Stimulated activated CD4-positive, alpha-beta T cell treated with anti-CD3 and anti-CD28 coated beads, TNF-alpha, amount 100 ng/mL, for 1 hour (primary cell): ENCODE results near the gene TUBA8.
"Not testable (repeated sequence)": the region's sequence is repeated elsewhere in the genome, so short reads cannot be mapped to it uniquely, and the experiment has no call there.

ENCODE experiments used
- DNase-seq, 3 donors: peaks; one replicate each; pipeline ENCODE4 v3.0.0-alpha.2; 2020; ENCODE audit warnings: low read depth in 3 of 3, low spot score in 1 of 3

TUBA8 gene

DNA sequence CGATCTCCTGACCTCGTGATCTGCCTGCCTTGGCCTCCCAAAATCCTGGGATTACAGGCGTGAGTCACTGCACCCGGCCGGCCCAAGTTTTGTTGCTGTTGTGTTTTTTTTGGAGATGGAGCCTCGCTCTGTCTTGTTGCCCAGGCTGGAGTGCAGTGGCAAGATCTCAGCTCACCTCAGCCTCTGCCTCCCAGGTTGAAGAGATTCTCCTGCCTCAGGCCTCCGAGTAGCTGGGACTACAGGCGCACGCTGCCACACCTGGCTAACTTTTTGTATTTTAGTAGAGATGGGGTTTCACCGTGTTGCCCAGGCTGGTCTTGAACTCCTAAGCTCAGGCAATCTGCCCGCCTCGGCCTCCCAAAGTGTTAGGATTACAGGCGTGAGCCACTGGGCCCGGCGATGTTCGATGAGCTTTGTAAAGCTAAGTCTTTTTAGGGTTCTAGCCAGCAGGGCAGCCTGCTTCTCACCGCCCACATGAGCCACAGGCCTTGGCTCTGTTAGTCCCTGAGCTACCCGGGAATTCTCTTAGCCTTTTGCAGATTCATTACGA, 12.9 kb downstream of the TUBA8 start:
- DNase-seq, result not testable (repeated sequence)

DNA sequence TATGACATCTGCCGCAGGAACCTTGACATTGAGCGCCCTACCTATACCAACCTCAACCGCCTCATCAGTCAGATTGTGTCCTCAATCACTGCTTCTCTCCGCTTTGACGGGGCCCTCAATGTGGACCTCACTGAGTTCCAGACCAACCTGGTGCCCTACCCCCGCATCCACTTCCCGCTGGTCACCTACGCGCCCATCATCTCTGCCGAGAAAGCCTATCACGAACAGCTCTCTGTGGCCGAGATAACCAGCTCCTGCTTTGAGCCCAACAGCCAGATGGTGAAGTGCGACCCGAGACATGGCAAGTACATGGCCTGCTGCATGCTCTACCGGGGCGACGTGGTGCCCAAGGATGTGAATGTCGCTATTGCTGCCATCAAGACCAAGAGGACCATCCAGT, 16.0 kb downstream of the TUBA8 start:
- no peak for DNase-seq

DNA sequence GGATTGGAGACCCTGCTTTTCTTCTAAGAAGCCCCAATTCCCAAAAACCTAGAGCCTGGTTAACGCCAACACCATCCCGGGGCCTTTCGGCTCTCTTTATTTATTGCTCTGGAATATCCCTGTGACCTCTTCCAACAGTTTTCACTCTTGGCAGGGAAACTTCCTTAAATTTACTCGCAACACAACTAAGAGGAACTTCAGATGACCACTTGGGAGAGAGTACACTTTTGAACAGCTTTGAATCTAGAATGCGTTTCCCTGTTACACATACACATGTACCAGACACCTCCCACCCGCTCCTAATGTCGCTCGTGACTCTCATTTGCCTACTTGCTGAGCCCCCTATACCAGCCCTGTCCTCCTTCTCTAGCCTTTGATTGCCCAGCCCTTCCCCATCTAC, 19.4 kb downstream of the TUBA8 start:
- no peak for DNase-seq

DNA sequence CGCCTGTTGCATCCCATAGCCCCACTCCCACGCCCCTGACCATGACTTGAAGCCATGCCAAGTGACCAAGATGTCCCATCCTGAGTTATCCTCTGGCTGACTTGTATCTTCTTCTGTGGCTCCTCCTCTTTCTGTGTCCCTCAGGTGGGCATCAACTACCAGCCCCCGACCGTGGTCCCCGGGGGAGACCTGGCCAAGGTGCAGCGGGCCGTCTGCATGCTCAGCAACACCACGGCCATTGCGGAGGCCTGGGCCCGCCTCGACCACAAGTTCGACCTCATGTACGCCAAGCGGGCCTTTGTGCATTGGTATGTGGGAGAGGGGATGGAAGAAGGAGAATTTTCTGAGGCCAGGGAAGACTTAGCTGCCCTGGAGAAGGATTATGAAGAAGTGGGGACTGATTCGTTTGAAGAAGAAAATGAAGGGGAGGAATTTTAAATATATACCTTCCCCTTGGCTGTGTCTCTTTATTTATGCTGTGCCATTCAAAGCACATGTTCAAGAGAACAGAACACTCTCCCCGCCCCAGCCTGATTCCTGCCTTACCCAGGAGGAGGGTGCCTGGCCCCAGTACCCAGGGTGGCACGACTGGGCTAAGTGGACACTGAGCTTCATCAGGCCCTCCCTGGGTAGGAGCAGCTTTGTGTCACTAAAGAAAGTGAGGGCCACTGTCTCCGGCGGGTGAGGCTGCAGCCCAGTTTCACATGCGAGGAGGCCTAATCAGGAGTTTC, 20.3 kb downstream of the TUBA8 start:
- DNase-seq, result no peak

DNA sequence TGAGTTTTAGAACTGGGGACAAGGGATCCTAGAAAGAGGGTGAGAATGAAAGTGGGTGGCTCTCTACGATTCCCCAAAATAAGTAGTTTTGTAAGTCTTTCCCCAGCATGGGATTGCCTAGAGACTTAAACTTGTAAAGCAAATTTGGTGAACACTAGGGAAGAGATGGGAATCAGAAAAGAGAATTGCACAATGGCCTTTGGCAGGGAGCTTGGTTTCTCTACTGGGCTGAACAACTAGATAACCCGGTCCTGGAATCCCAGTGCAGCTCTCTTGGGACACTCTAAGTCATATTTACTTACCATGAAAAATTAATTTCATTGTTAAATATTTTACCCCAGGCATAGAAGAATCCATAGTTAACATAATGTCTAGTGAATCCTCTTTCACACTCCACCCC, 22.8 kb downstream of the TUBA8 start:
- no peak for DNase-seq

DNA sequence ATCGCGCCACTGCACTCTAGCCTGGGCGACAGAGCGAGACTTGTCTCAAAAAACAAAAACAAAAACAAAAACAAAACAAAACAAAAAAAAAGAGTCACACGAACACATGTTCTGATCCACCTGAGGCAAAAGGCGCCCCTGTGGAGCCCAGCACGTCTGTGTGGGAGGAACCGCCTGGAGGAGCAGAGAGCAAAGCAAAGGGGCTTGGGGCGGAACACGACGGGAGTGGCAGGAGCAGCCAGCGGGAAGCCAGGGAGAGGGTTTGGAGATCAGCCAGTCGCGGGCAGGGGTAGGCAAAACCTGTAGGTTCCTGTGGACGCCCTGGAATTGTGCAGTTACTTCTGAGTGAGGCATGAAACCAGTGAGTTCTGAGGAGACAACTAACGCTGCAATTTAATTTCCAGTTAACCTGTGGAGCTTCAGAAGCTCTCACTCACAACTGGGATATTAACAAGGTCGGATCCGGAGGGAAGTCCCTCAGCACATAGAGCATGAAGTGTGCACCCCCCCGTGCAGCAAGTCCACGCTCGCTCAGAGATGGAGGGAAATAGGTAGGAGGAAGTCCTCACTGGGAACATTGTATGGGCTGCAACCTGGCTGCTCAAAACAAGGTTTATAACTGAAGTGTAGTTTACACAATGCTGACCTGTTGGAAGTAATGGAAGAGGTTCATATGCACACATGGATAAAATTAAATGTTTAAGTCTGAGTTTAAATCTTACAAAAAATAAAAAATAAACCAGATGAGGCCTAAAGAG, 26.1 kb downstream of the TUBA8 start:
- DNase-seq, result no peak

DNA sequence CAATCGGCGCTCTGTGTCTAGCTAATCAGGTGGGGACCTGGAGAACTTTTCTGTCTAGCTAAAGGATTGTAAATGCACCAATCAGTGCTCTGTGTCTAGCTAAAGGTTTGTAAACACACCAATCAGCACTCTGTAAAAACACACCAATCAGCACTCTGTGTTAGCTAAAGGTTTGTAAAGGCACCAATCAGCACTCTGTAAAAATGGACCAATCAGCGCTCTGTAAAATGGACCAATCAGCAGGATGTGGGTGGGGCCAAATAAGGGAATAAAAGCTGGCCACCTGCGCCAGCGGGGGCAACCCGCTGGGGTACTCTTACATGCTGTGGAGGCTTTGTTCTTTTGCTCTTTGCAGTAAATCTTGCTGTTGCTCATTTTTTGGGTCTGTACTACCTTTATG, 30.4 kb downstream of the TUBA8 start:
- not testable (repeated sequence) for DNase-seq

DNA sequence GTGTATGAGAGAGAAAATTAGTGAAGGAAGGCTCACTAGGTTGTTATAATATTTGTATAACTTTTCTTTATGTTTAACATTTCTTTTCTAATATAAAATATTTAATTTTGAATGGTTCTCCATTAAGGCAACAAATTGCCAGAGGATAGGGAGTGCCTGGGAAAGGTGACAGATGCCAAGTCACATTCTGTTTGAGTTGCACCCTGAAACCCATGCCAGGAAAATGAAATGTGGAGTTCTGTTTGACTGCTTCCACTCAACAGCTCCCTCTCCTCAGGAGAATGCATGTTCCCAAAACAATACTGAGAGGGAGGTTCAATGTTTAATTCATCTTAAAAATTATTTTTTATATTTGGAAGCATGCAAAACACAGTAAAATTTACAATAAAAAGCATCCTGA, 33.5 kb downstream of the TUBA8 start:
- DNase-seq, result no peak

DNA sequence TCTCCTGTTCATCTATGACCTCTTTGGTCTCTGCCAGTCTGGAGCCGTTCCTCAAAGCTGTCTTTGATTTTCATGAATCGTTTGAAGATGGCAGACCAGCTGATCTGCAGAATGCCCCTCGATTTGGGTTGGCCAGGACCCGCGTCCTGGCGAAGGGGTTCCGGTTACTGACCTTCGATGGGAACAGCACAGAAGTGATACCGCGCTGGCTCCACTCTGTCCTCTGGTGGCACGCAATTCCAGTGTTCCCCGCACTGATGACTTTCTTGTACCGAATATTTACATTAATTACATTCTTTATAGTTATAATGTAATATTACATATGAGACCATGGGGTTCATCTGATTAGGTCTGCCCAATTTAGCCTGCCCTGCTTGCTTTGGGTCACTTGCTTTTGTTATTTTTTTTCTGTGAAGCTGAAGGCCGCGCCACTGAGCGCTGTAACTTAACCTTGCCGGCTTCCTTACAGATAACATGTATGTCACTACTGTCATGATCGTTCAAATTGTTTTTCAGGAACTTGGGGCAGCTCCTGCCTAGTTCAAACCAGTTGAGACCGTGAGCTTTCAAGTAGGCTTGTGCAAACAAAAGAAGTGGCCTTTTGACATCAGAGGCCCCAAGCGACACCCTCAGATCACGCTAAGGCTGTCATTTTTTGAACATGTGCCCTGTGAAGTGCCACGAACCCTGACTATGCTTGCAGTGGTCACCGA, 35.2 kb downstream of the TUBA8 start:
- DNase-seq, result no peak

DNA sequence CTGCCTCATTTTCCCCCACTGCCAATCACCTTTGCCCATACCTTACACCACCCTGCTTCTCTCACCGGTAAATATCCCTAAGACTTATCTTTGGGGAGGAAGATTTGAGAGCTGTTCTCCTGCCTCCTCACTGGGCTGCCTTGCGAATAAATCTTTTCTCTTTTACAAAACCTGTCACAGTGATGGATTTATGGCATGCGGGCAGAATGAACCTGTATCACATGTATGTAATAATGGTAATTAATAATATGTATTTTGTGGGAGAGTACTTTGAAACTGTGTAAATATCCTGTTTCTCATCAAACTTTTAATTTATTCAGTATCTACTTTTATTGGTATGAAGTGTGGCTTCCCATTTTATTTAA, 35.8 kb downstream of the TUBA8 start:
- no peak for DNase-seq

DNA sequence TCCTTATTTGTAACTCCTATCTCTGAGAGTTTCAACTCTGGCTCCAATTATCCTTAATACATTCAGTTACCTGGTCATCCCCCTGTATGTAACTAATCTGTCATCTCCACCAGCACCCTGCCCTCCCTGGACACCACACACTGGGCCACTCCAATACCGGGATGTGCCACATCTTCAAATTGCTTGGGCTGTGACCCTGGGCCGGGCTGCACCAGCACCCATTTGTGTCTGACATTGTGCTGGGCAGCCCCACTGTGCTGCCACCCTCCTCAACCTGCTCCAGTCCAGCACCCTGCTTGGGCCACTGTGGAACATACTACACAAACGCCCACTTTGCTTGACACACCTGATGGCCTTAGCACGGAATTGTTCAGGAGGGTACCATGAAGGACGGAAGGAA, 37.2 kb downstream of the TUBA8 start:
- no peak for DNase-seq

DNA sequence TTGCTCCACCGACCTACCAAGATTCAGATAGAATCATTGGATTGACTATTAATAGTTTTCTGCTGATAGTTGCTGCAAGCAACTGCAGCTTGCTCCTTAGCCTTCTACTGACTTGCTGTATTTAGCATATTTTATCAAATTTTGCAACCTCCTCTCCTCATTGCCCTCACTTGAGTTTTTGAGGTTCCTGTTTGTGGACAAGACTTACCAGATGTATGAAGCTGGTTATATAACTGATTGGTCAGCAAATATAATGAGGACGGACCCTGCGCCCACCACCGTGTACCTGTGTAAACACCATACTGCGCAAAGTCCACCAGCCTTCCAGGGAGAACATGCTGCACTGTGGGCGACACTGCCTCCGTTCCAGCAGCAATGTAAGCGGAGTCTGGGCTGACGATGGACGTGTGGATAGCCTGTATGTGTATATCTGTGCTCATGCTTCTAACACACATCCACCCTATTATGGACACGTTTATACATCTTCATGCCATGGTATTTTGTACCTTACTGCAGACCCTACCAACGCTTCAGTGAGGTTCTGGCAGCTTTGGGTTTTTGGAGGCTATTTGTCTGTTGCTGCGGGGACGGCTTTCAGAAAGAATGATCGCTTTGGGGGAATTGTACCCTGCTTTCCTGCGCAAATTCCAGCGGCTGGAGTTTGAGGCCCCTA, 37.8 kb downstream of the TUBA8 start:
- DNase-seq, result no peak

DNA sequence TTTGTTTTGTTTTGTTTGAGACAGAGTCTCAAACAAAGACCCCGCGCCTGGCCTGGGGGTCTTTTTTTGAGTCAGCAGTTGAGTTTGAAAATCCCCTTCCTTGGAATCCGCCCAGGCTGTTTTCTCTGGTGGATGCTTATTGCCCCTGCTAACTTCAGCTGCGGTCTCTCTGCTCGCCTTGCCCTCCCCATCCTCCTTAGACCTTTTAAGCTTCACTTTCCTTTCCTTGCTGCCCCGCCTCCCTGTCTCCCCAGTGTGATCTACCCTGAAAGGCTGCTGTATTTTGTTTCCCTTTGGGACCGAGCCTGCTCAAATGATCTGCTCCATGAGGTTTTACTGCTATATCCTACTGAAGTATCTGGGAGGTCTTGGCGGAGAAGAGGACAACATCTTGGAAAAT, 41.9 kb downstream of the TUBA8 start:
- no peak for DNase-seq

DNA sequence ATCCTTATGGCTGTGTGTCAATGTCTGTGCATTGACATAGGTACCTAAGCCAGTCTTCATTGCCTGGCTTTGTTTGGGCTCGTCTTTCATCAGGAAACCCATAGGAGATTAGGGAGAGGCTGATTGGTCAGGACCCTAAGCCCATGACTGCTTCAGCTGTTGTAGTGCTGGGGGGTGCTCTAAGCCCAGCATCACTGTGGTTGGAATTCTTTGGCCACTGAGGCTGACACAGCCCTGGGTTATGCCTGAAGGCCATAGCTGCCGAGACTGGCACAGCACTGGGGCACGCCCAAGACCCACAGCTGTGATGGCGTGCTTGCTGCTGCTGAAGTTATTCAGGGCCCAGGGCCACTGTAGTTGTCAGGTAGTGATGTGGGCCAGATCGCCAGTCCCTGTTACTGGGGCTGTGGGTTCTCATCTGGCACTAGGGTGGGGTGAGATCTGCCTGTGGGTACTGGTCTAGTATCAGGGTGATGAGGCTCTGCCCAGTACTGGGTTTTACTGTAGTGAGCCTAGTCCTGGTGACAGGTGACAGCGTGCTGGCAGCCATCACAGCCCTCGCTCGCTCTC, 44.3 kb downstream of the TUBA8 start:
- DNase-seq, result no peak

DNA sequence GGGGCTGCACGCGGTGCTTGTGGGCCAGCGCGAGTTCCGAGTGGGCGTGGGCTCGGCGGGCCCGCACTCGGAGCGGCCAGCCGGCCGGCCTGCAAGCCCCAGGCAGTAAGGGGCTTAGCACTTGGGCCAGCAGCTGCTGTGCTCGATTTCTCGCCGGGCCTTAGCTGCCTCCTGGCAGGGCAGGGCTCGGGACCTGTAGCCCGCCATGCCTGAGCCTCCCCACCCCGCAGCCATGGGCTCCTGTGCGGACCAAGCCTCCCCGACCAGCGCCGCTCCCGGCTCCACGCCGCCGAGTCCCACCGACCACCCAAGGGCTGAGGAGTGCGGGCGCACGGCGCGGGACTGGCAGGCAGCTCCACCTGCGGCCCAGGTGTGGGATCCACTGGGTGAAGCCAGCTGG, 44.9 kb downstream of the TUBA8 start:
- not testable (repeated sequence) for DNase-seq

DNA sequence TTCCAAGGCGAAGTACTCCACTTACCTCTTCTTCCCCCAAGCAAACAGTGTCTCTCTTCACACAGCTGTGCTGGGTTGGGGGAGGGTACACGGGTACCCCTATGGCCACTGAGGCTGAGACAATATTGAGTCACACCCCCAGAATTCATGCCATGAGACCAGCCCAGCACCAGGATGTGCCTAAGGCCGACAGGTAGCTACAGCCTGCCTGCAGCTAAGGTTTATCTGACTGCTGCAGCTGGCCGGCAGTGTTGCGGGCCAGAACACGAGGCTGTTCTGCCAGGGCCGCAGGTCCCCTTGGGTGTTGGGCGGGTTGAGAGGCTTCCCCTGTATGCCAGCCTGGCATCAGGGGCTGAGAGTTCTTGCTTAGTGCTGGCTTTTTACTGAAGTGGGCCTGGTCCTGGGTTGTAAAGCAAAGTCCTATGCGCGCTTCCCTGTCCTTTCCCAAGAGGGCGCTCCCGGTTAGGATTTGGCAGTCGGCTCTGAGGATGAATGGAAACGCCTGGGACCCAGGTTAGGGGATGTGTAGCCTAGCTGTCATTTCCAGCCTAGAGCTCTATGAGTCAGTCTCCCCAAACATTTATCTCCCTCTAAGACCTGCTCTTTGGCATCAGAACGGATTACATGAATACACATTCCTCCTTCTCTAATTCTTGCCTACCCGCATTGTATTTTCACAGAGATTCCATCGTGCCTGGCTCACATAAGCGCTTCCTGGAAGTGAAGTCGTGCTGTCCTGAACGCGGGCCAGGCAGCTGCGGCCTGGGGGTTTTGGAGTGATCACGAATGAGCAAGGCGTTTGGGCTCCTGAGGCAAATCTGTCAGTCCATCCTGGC, 46.5 kb downstream of the TUBA8 start:
- DNase-seq, result peak in 1 of 3 donors; percentile 18

DNA sequence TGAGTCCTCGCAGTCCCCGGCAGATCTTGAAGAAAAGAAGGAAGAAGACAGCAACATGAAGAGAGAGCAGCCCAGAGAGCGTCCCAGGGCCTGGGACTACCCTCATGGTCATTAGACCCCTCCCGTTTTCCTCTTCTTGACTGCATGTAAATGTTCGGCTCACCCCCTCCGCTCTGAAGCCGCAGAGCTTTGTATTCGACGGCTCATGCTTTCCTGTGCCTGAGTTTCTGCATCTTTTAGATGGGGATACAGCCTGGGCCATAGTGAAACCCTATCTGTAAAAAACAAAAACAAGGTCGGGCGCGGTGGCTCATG, 47.1 kb downstream of the TUBA8 start:
- DNase-seq, result no peak

DNA sequence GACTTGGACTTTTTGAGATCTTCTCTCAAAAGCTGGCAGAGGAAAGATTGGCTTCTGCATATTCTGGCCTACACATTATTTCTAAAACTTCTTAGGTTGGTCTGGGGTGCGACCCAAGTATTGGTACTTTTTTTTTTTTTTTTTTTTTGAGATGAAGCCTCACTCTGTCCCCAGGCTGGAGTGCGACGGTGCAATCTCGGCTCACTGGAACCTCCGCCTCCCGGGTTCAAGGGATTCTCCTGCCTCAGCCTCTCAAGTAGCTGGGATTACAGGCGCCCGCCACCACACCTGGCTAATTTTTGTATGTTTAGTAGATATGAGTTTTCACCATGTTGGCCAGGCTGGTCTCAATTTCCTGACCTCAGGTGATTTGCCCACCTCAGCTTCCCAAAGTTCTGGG, 50.0 kb downstream of the TUBA8 start:
- DNase-seq, result not testable (repeated sequence)

DNA sequence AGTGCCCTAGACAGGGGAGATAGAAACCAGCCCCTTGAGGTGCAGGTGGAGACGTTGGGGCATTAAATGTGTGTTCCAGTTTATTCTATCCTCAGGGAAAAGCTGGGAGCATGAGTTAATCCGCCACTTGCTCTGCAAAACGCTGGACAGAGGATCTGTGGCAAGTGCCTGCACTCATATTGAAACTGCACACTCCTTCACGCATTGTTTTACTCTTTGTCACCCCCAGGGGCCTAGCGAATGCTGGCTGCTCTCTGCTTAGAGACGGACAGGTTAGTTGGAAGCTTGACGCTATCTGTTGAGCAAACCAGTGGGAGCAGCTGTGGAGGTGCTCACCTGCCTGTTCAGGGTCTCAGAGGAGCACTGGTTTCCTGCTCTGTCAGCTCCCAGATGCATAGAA, 53.2 kb downstream of the TUBA8 start:
- DNase-seq, result not testable (repeated sequence)

DNA sequence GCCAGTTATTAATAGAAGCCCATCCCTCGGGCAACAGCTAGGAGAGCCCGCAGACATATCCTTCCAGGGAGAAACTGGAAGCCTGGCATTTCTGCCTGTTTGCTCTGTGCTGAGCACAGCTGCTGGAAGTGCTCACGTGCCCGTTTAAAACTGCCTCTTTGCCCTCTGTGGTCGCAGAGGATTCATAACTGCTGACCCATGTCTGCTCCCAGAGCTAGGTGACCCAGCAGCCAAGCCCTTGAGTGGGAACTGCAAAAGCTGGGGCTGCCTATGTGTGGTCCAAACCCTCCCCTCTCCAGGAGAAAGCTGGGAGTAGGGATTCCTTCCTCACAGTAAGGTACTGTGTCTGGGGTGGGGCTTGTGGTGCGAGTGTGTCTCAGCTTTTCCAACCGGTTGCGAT, 54.0 kb downstream of the TUBA8 start:
- not testable (repeated sequence) for DNase-seq
